ENCODE results near the gene EBF4.

DNA sequence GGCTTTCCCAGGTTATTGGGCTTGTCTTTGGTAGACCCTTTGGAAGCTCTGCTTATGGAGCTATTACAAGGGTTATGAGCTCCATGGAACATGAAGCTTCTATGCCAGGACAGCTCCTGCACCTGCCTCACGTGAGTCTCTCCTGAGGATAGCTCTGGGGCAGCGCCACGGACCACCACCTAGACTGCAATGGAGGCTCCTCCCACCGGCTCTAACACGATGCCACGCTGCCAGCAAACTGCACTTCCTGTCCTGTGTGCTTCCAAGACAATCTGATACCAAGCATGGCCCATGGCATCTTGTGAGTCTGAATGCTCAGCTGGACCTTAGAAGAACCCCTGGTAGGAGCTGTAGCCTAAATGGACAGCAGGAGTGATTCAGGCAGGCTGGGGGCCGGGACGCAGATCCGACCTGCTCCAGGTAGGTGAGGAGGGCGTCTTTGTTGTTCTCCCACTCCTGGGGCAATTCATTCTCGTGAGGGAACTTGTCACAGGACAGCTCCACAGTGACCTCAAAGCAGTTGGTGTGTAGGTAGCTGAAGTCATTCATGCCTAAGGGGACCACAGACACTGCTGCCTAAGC is 102.4 kb downstream of the EBF4 start:
- TF ChIP-seq, protein P1, sequence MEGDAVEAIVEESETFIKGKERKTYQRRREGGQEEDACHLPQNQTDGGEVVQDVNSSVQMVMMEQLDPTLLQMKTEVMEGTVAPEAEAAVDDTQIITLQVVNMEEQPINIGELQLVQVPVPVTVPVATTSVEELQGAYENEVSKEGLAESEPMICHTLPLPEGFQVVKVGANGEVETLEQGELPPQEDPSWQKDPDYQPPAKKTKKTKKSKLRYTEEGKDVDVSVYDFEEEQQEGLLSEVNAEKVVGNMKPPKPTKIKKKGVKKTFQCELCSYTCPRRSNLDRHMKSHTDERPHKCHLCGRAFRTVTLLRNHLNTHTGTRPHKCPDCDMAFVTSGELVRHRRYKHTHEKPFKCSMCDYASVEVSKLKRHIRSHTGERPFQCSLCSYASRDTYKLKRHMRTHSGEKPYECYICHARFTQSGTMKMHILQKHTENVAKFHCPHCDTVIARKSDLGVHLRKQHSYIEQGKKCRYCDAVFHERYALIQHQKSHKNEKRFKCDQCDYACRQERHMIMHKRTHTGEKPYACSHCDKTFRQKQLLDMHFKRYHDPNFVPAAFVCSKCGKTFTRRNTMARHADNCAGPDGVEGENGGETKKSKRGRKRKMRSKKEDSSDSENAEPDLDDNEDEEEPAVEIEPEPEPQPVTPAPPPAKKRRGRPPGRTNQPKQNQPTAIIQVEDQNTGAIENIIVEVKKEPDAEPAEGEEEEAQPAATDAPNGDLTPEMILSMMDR (IDR thresholded peaks at IDR 0.05 in 4 of 5, conservative IDR thresholded peaks at IDR 0.05 in 1 of 5), result no peak
- TF ChIP-seq POLR2A (IDR thresholded peaks at IDR 0.05), result no peak
